HG02943 (cell line): ENCODE measurements around the gene DGKI.
"Not testable (repeated sequence)": the region's sequence is repeated elsewhere in the genome, so short reads cannot be mapped to it uniquely, and the experiment has no call there.

Experiments
- ATAC-seq: cut with Tn5 transposase; IDR thresholded peaks from one replicate; pipeline ENCODE4 v1.9.1; 2021; ENCODE audit warnings: mild to moderate bottlenecking, low read depth, moderate library complexity; ENCODE audit not compliant: unreplicated experiment

DGKI gene

DNA sequence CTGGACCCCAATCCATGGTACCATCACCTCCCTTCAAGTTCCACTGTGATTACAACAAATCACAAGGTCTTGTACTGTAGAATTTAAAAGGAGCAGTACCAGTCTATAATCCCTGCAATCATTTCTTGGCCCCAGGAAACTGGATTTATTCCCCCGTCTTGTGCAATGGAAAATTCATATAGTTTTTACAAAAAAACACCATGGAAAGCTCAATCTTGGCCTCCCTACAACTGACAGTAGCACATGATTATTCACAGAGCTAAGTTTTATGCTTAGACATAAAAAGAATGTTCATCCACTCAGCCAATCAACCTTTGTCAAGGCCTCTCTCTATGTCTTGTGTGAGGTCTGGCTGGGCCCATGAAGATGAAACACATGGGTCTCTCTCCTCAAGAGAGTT is 10.2 kb downstream of the DGKI start:
- no peak for ATAC-seq

DNA sequence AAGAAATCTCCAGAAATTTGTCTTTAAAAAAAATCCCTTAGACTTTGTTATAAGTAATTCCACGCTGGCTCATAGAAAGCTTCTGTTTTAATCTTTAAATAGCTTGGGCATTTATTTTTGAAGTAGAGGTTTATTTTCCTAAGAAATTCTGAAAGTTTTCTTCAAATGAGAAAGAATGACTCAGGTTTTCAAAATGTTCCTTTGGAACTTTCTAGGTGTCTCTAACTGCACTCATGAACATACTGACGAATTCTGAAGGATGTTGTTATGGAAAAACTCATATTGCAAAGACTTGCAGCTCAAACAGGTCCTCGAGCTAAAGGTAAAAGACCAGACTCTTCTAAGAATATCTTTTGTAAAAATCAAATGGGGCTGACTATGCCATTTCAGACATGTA is 10.7 kb downstream of the DGKI start:
- no peak for ATAC-seq

DNA sequence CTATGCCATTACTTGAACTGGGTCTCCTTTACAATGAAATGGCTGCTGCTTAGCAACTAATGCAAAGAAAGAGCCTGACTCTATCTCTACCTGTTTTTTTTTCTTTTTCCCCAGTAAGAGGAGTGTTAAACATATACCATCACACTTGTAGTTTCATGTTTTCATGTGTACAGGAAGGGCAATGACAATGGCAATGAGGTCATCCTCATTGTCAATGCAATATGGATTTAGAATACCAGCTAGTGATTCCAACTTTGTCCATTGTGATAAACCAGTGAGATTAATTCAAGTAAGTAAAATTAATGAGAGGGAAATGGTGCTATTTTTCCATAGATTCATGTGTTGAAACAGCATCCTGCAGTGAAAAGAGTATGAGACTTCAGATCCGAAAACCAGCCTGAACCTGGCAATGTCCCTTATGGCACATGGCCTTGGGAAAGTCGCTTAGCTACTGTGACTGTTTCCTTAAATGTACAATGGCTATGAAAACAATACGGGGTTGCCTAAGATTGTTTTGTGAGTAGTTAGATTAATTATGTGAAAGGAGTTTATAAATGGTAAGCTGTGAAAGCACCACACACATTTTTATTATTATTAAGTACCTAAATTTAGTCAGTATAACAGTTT is 11.2 kb downstream of the DGKI start:
- ATAC-seq = no peak

DNA sequence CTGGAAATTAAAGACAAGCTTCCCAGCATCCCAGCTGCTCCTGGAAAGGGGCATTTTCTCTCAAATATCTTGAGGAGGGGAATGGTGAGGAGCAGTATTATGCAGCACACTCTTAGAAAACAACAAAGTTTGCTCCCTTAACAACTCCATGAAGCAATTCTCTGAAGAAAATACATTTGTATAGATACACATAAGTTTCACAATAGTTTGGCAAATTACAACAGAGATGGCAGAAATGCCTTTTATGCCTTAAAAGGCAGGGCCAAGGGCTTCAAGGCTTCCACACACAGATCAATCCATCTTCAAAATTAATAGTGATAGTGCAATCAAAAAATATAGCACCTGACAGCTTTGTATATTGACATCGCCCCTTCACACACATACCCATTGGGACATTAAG is 12.2 kb downstream of the DGKI start:
- ATAC-seq = no peak

- not testable (repeated sequence) for ATAC-seq
These were observed 13.8 kb downstream of the DGKI start for GRCh38 chr7:137832990-137833389.

DNA sequence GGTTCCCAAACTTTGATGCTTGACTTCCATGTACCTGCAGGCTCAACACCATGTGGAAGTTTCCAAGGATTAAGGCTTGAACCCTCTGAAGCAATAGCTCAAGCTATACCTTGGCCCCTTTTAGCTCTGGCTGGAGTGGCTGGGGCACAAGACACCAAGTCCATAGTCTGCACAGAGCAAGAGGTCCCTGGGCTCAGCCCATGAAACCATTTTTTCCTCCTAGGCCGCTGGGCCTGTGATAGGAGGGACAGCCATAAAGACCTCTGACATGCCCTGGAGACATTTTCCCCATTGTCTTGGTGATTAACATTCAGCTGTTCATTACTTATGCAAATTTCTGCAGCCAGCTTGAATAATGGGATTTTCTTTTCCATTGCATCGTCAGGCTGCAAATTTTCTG is 14.4 kb downstream of the DGKI start:
- ATAC-seq = no peak

DNA sequence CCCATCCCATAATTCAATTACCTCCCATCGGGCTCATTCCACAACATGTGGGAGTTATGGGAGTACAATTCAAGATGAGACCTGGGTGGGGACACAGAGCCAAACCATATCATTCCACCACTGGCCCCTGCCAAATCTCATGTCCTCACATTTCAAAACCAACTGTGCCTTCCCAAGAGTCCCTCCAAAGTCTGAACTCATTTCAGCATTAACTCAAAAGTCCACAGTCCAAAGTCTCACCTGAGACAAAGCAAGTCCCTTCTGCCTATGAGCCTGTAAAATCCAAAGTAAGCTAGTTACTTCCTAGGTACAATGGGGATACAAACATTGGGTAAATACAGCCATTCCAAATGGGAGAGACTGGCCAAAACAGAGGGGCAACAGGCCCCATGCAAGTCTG is 15.2 kb downstream of the DGKI start:
- ATAC-seq = not testable (repeated sequence)

DNA sequence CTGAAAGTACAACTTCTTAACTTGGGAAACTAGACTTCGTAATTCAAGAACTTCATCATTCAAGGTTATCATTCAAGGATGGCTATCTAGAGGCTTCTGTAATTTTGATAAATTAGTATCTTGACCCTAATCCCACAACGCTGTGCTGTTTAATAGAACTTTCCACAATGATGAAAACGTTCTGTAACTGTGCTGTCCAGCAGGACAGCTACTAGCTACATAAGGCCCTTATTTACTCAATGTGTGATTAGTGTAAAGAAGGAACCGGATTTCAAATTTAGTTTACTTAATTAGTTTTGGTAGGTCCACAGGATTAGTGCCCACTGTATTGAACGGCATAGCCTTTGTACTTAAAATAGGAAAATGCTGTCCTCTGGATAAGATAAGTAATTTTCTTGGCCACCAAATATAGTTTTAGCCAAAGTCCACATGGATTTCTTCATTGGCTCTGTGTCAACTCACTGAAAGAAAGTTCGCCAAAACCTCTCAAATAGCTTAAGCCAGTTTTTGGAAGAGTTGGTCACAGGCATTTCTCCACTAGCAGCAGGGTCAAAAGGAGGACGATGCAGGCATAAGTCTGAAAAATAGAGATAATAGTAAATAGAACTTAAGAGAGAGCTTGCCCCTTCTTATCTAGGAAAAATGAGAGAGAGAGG is 17.3 kb downstream of the DGKI start:
- no peak for ATAC-seq

- no peak for ATAC-seq
These were observed 18.3 kb downstream of the DGKI start for GRCh38 chr7:137828456-137828855.

- ATAC-seq = no peak
These were observed 21.3 kb downstream of the DGKI start for GRCh38 chr7:137825489-137825888.

- ATAC-seq = no peak
These were observed 25.9 kb downstream of the DGKI start for GRCh38 chr7:137820677-137821420.

GRCh38 chr7:137820156-137820555 is 26.6 kb downstream of the DGKI start:
- no peak for ATAC-seq

DNA sequence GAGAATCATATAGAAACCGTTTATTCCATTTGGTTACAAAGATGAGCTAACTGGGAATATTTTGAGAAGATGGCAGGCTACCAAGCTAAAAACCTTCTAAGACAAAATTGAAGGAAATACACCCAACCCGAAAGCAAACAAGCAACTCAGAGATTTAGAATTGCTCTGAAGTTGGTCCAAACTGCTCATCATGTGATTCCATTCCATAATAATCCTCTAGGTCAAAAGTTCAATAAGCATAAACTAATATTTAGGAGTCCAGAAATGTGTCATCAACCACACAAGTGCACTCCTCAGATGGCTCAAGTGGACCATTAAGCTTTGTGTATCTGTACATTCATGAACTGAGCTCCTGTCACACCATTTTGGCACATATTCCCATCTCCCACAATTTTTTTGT is 28.7 kb downstream of the DGKI start:
- no peak for ATAC-seq

DNA sequence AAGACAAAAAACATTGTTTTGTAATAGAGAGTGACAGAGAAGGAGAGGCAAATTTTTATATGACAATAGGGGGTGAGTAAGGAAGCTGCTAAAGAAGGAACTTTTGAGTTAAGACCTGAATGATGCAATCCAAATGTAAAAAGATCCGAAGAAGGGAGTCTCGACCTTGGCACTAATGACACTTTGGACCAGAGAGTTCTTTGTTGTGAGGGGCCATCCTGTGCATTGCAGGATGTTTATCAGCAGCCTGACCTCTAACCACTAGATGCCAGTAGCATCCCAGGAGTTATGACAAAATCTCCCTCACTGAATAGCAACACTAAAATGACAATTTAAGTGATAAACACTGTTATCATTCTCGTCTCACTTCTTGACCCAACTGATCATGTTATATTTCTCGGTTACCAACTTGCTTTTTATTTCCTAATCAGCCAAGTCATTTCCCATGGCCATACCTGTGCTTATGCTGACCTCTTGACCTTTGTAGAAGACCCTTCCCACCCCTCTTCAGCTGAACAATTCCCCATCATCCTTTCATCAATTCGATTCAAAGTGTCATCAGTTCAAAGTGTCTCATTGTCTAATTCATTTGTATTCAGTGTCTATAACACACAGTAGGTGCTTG is 30.0 kb downstream of the DGKI start:
- no peak for ATAC-seq

DNA sequence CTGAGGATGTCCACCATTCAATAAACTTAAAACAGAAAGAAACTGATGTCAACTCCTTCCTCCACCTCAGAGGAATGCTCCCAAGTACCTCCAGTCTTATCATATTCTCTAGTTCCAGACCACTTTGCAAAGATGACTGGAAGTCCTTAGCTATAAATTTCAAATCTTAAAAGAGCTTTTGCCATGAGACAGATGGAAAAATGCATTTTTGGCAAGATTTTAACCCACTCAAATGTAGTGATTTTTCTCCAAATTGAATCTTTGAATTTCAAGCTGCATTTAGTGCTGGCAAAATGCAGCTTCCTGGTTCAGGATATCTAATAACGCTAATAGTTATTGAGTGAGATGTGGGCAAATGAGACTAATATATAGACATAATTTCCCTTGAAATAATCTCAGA is 33.2 kb downstream of the DGKI start:
- no peak for ATAC-seq

DNA sequence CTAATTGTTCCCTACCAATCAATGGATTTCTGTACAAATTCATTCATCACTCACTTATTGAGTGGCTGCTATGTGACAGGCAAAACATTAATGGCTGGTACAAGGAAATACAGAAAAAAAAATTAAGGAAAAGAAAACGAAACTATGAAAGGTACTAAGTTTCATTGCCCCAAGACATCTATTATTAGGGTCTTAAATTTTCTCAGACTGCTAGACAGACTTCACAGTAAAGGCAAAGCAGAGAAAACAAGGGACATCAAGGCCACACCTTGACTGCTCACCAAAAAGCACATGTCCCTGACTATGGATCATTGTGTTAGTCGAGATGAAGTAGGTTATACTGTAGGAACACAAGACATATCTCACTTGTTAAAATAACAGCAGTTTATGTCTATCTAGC is 36.5 kb downstream of the DGKI start:
- ATAC-seq = no peak

GRCh38 chr7:137804836-137805235 is 41.9 kb downstream of the DGKI start:
- no peak for ATAC-seq

DNA sequence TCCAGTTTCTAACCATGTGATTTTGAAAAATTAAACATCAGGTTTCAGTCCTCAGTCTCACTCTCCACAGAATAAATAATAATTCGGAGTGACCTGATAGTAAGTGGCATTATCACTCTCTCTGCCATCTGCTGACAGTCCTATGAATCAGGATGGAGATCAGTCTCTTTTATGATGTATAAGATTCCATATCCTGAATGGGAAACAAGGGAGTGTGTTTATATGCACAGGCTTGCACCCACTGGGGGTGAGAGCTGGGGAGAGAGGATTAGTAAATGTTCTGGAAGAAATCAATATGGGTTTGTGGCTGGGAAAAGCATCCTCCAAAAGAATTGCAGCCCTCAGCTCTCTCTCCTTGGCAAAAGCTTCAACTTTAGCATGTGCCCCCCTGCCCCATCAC is 45.3 kb downstream of the DGKI start:
- ATAC-seq = no peak

- no peak for ATAC-seq
These were observed 45.8 kb downstream of the DGKI start for GRCh38 chr7:137801003-137801402.

DNA sequence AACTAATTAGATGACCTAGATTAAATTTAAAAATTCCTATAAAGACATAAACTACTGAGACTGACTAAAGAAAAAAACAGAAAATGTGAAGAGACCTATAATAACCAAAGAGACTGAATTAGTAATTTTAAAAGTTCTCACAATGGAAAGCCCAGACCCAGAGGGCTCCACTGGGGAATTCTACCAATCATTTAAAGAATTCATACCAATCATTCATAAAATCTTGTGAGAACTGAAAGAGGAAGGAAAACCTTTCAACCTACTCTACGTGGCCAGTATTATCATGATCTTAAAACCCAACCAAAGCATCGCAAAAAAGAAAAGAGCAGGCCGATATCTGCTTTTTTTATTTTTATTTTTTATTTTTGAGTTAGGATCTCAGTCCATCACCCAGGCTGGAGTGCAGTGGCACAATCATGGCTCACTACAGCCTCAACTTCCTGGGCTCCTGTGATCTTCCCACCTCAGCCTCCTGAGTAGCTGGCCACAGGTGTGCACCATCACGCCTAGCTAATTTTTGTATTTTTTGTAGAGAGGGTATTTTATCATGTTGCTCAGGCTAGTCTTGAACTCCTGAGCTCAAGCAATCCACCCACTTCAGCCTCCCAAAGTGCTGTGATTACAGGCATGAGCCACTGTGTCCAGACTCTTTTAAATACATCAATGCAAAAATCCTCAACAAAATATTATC is 48.6 kb downstream of the DGKI start:
- ATAC-seq = peak; percentile 85

- no peak for ATAC-seq
These were observed 51.6 kb downstream of the DGKI start for GRCh38 chr7:137795211-137795610.
